A673 (cell line): ENCODE results near the gene CPAMD8. TPM values are rescaled to one million over a fixed set of nuclear protein-coding genes. Genes with fewer than 3 reads are reported as not detected.

ENCODE experiments used
- BruUV-seq: library from RNA; stranded (reverse); fragments of 400-500 nt; replicated peaks from 2 replicates; lab custom pipeline; 2021; lab: Mats Ljungman, UMichigan
- CTCF ChIA-PET: fragments of 300-600 bp; sonication (Branson Sonifier 250); formaldehyde crosslinking; loops from one replicate; lab custom pipeline; 2022; ENCODE audit warnings: antibody characterized with exemption; lab: Charles Lee
- POLR2A ChIA-PET: fragments of 300-600 bp; sonication (Branson Sonifier 250); formaldehyde crosslinking; loops from one replicate; lab custom pipeline; 2022; ENCODE audit warnings: antibody characterized with exemption; ENCODE audit not compliant: low non-redundant PET; lab: Charles Lee
- DNase-seq: peaks from one replicate; pipeline ENCODE4 v3.0.0-alpha.2; 2015; ENCODE audit warnings: low spot score
- H3K27ac ChIP-seq: fragments of 200-600 bp; sonication (generic); 2 replicates; pipeline ENCODE4 v1.5.1; 2016; ENCODE audit warnings: mixed run types, low read depth, mild to moderate bottlenecking, mixed read lengths, antibody characterized with exemption, low read length; ENCODE audit not compliant: poor library complexity, severe bottlenecking
- H3K27me3 ChIP-seq: fragments of 200-600 bp; sonication (generic); replicated peaks from 2 replicates; pipeline ENCODE4 v1.6.1; 2017; ENCODE audit warnings: mixed run types, low read depth, mild to moderate bottlenecking, mixed read lengths, antibody characterized with exemption, low read length; ENCODE audit not compliant: insufficient read depth, poor library complexity
- H3K36me3 ChIP-seq: fragments of 200-600 bp; sonication (generic); 2 replicates; pipeline ENCODE4 v1.6.1; 2016; ENCODE audit warnings: mixed run types, mild to moderate bottlenecking, mixed read lengths, antibody characterized with exemption, low read length; ENCODE audit not compliant: insufficient read depth, poor library complexity, severe bottlenecking
- H3K4me1 ChIP-seq: fragments of 200-600 bp; sonication (generic); 2 replicates; pipeline ENCODE4 v1.6.1; 2017; ENCODE audit warnings: mixed run types, mild to moderate bottlenecking, mixed read lengths, antibody characterized with exemption, low read length; ENCODE audit not compliant: insufficient read depth, poor library complexity, severe bottlenecking
- H3K4me3 ChIP-seq: fragments of 200-600 bp; sonication (generic); 2 replicates; pipeline ENCODE4 v1.5.1; 2016; ENCODE audit warnings: low read depth, mixed run types, mild to moderate bottlenecking, mixed read lengths, low read length; ENCODE audit not compliant: poor library complexity, severe bottlenecking
- H3K9me3 ChIP-seq: fragments of 200-600 bp; sonication (generic); 2 replicates; pipeline ENCODE4 v1.6.1; 2016; ENCODE audit warnings: mixed run types, low read depth, mild to moderate bottlenecking, mixed read lengths, antibody characterized with exemption, low read length; ENCODE audit not compliant: poor library complexity, severe bottlenecking
- EZH2 ChIP-seq: fragments of 200-600 bp; sonication (generic); IDR thresholded peaks from 2 replicates; pipeline ENCODE4 v1.6.1; 2017; ENCODE audit warnings: borderline replicate concordance, low read depth, mild to moderate bottlenecking, mixed read lengths, antibody characterized with exemption, low read length; ENCODE audit not compliant: poor library complexity, severe bottlenecking
- intact Hi-C: fragments of 100-400 bp; cut with micrococcal nuclease; formaldehyde crosslinking; loops from one replicate; pipeline ENCODE4 v1.10.0; 2022; ENCODE audit not compliant: unreplicated experiment
- total RNA-seq: library from RNA; stranded (reverse); gene quantifications from 2 replicates; pipeline ENCODE4 v1.2.3, GENCODE V29; 2021
- TF ChIP-seq, protein P1 (sequence below): fragments of 300-800, 200-600 bp; sonication (generic); conservative IDR thresholded peaks from 2 replicates; pipeline ENCODE4 v1.5.1; 2017; ENCODE audit warnings: low read depth, mild to moderate bottlenecking, antibody characterized with exemption, low read length, moderate library complexity, mixed read lengths

Gene CPAMD8
- total RNA-seq, 1 experiment from 2014 or later = 0.82 TPM

DNA sequence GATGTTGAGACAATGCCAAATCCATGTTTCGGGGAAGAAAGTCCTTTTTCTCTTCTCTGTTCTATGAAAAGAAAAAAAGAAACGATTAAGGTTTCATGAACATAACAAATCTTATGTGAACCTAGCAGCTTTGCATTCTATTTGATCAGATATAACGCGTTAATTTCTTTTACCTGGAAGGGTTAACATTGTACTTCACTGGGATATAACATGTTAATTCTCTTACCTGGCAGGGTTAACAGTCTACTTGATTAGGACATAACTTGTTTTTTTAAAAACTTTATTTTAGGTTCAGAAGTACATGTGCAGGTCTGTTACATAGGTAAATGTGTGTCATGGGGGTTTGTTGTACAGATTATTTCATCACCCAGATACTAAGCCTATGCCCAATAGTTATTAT is 68.8 kb downstream of the CPAMD8 start:
- TF ChIP-seq, protein P1, sequence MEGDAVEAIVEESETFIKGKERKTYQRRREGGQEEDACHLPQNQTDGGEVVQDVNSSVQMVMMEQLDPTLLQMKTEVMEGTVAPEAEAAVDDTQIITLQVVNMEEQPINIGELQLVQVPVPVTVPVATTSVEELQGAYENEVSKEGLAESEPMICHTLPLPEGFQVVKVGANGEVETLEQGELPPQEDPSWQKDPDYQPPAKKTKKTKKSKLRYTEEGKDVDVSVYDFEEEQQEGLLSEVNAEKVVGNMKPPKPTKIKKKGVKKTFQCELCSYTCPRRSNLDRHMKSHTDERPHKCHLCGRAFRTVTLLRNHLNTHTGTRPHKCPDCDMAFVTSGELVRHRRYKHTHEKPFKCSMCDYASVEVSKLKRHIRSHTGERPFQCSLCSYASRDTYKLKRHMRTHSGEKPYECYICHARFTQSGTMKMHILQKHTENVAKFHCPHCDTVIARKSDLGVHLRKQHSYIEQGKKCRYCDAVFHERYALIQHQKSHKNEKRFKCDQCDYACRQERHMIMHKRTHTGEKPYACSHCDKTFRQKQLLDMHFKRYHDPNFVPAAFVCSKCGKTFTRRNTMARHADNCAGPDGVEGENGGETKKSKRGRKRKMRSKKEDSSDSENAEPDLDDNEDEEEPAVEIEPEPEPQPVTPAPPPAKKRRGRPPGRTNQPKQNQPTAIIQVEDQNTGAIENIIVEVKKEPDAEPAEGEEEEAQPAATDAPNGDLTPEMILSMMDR = no peak
- TF ChIP-seq EZH2 = no peak
- no TSS peak for BruUV-seq
- H3K27ac ChIP-seq = peak overlapping the region; percentile 80
- POLR2A ChIA-PET = no interaction called here
- H3K4me1 ChIP-seq = peaks cover 20% of the 10 kb centered on the region
- no peak overlapping the region for H3K4me3 ChIP-seq
- H3K9me3 ChIP-seq = no peaks in the 10 kb centered on the region
- CTCF ChIA-PET = interaction anchor here (0.6 kb wide), 1 partner anchor 243 kb away, joined by 5 read pairs; no protein-coding TSS in a partner anchor
- H3K36me3 ChIP-seq = no peaks in the 10 kb centered on the region
- H3K27me3 ChIP-seq = no peaks in the 10 kb centered on the region
- intact Hi-C loops = no loop called here
- no peak for DNase-seq

DNA sequence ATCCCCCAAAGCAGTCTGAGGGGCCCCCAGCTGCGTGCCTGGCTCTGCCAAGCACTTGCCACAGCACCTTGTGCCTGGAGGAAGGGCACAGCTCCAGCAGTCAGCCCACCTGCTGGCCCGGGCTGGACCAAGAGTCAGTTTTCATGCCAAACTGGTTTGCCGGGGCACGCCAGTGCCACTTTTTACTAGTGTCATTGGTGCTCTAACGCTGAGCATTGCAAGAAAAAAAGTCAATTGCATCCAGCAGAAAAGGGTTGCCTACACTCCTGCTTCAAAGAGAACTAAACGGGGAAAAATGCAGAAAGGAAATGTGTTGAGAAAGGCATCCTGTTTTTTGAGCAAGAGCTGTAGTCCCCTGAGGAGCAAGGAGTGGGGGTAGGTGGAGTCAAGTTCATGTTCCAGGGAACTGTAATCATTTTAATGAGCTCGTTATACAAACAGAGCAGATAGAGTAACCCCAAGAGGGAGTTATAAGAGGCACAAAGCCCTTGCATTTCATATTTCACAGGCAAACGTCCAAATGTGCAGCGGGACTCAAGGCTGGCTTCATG is 69.4 kb downstream of the CPAMD8 start:
- H3K27me3 ChIP-seq = no peaks in the 10 kb centered on the region
- H3K4me3 ChIP-seq = peak overlapping the region; percentile 31
- intact Hi-C loops = no loop called here
- peak; percentile 76 for DNase-seq
- POLR2A ChIA-PET = no interaction called here
- peaks cover 20% of the 10 kb centered on the region for H3K4me1 ChIP-seq
- TF ChIP-seq, protein P1 = no peak
- no peak for TF ChIP-seq EZH2
- BruUV-seq = no TSS peak
- no peaks in the 10 kb centered on the region for H3K36me3 ChIP-seq
- no peaks in the 10 kb centered on the region for H3K9me3 ChIP-seq
- CTCF ChIA-PET = interaction anchor here (0.6 kb wide), 1 partner anchor 242 kb away, joined by 5 read pairs; no protein-coding TSS in a partner anchor
- H3K27ac ChIP-seq = peak overlapping the region; percentile 80

DNA sequence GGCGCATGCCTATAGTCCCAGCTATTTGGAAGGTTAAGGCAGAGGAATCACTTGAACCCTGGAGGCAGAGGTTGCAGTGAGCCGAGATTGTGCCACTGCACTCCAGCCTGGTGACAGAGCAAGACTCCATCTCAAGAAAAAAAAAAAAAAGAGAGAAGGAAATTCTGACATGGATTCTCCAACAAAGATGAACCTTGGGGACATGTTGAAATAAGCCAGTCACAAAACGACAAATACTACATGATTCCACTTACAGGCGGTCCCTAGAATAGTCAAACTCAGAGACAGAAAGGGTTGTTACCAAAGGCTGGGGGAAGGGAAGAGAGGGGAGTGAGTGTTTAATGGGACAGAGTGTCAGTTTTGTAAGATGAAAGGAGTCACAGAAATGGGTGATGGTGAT is 71.4 kb downstream of the CPAMD8 start:
- H3K27me3 ChIP-seq = no peaks in the 10 kb centered on the region
- no peak for TF ChIP-seq EZH2
- TF ChIP-seq, protein P1 = no peak
- no peak overlapping the region for H3K27ac ChIP-seq
- no peak overlapping the region for H3K4me3 ChIP-seq
- intact Hi-C loops = no loop called here
- no peaks in the 10 kb centered on the region for H3K9me3 ChIP-seq
- no TSS peak for BruUV-seq
- H3K36me3 ChIP-seq = no peaks in the 10 kb centered on the region
- peaks cover 20% of the 10 kb centered on the region for H3K4me1 ChIP-seq
- no peak for DNase-seq
- CTCF ChIA-PET = no interaction called here
- POLR2A ChIA-PET = no interaction called here
